WTC11 (cell line): ENCODE data around the gene CCDC112. TPM values are rescaled to one million over a fixed set of nuclear protein-coding genes. Genes with fewer than 3 reads are reported as not detected.

Experiments used
- ATF1 ChIP-seq: sonication (generic); formaldehyde crosslinking; IDR thresholded peaks from 2 replicates; pipeline ENCODE4 v1.8.1; 2023; ENCODE audit warnings: mild to moderate bottlenecking, moderate library complexity, missing genetic modification reagents
- CBFB ChIP-seq: sonication (generic); formaldehyde crosslinking; IDR thresholded peaks from 2 replicates; pipeline ENCODE4 v1.8.1; 2022; ENCODE audit warnings: mild to moderate bottlenecking, low read depth, missing genetic modification reagents
- CREM ChIP-seq: sonication (generic); formaldehyde crosslinking; IDR thresholded peaks from 2 replicates; pipeline ENCODE4 v1.8.1; 2022; ENCODE audit warnings: mild to moderate bottlenecking, missing genetic modification reagents, moderate library complexity
- E2F4 ChIP-seq: sonication (generic); formaldehyde crosslinking; IDR thresholded peaks from 2 replicates; pipeline ENCODE4 v1.8.1; 2022; ENCODE audit warnings: low read depth, mild to moderate bottlenecking, moderate library complexity, missing genetic modification reagents, borderline replicate concordance
- FOXJ3 ChIP-seq: sonication (generic); formaldehyde crosslinking; IDR thresholded peaks from 2 replicates; pipeline ENCODE4 v1.9.0; 2021; ENCODE audit warnings: missing genetic modification reagents, mild to moderate bottlenecking, borderline replicate concordance
- FOXK1 ChIP-seq: sonication (generic); formaldehyde crosslinking; IDR thresholded peaks from 2 replicates; pipeline ENCODE4 v1.8.0; 2022; ENCODE audit warnings: mild to moderate bottlenecking, moderate library complexity, missing genetic modification reagents
- KAT7 ChIP-seq: sonication (generic); formaldehyde crosslinking; IDR thresholded peaks from 2 replicates; pipeline ENCODE4 v1.8.1; 2023; ENCODE audit warnings: missing genetic modification reagents, mild to moderate bottlenecking, borderline replicate concordance
- MXD4 ChIP-seq: fragments of 250-450 bp; sonication (Bioruptor Pico); IDR thresholded peaks from 2 replicates; pipeline ENCODE4 v1.8.0; 2021; ENCODE audit warnings: mild to moderate bottlenecking, moderate library complexity, borderline replicate concordance
- NFYB ChIP-seq: sonication (generic); formaldehyde crosslinking; conservative IDR thresholded peaks from 2 replicates; pipeline ENCODE4 v1.8.0; 2022; ENCODE audit warnings: low read depth, missing genetic modification reagents
- TCF7 ChIP-seq: sonication (generic); formaldehyde crosslinking; IDR thresholded peaks from 2 replicates; pipeline ENCODE4 v1.8.0; 2022; ENCODE audit warnings: mild to moderate bottlenecking, low read depth, missing genetic modification reagents, moderate library complexity
- TEAD4 ChIP-seq: sonication (generic); formaldehyde crosslinking; IDR thresholded peaks from 2 replicates; pipeline ENCODE4 v1.8.0; 2022; ENCODE audit warnings: mild to moderate bottlenecking, missing genetic modification reagents
- ZNF317 ChIP-seq: sonication (generic); formaldehyde crosslinking; IDR thresholded peaks from 2 replicates; pipeline ENCODE4 v1.8.1; 2023; ENCODE audit warnings: low read depth, mild to moderate bottlenecking, moderate library complexity, missing genetic modification reagents, borderline replicate concordance
- ZNF512 ChIP-seq: sonication (generic); formaldehyde crosslinking; IDR thresholded peaks from 2 replicates; pipeline ENCODE4 v1.8.1; 2022; ENCODE audit warnings: missing genetic modification reagents, borderline replicate concordance
- total RNA-seq: library from RNA; stranded (reverse); gene quantifications from 3 replicates; pipeline ENCODE4 v1.2.3, GENCODE V29; 2021
- TF ChIP-seq, protein P1 (sequence below): sonication (generic); formaldehyde crosslinking; IDR thresholded peaks from 2 replicates; pipeline ENCODE4 v1.8.0; 2023; ENCODE audit warnings: missing genetic modification reagents, mild to moderate bottlenecking, borderline replicate concordance
- TF ChIP-seq, protein P2 (sequence below): sonication (generic); formaldehyde crosslinking; IDR thresholded peaks from 2 replicates; pipeline ENCODE4 v1.8.0; 2022; ENCODE audit warnings: missing genetic modification reagents
- TF ChIP-seq, protein P3 (sequence below): sonication (generic); formaldehyde crosslinking; IDR thresholded peaks from 2 replicates; pipeline ENCODE4 v1.8.1; 2023; ENCODE audit warnings: mild to moderate bottlenecking, missing genetic modification reagents
- TF ChIP-seq, protein P4 (sequence below): sonication (generic); formaldehyde crosslinking; IDR thresholded peaks from 2 replicates; pipeline ENCODE4 v1.8.0; 2022; ENCODE audit warnings: mild to moderate bottlenecking, missing genetic modification reagents

Gene CCDC112
- total RNA-seq, 1 experiment from 2014 or later: 12.2 TPM

DNA sequence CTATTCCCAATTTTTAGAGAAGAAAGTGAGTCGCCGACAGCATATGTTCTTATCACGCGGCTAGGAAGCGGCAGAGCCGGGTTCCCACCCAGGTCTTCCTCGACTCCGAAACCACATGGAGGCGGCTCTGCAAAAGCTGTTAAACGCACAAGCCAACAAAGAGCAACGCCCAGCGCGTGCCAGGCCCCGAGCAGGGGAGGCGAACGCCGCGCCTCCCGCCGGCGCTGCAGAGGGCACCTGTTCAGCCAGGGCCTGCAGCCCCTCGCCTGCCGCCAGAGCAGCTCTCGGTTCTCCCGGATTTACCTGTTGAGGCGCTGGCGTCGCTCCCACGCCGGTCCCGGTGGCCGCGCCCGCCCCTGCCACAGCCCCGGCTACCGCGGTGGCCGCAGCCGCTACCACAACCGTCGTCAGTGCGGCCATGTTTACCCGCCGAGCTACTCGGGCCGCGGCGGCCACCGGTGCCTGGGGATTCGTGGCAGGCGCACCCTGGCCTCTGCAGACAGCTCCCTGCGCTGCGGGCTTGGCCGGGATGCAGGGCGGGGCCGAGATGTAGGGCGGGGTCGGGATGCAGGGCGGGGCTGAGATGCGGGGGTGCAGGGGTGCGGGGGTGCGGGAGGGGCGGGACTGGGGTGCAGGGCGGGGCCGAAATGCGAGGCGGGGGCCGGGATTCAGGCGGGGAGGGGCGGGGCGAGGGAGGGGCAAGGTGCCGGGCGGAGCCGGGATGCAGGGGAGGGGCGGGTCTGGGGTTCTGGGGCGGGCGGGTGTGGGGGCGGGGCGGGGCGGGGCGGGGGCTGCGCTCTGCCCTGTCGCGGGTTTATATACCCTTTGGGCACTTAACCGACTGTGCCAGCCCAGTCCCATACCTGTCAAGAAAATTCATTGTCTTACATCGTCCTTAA, at the start of gene CCDC112 (continued):
- TF ChIP-seq FOXJ3 (CRISPR knock-in tag) (no peak), MXD4 (no peak), CREM (CRISPR knock-in tag) (no peak), ATF1 (CRISPR knock-in tag) (peak; percentile 63), CBFB (CRISPR knock-in tag) (no peak), KAT7 (CRISPR knock-in tag) (0 out of 2 replicates have a peak, but pooled peaks have one; percentile 78), ZNF317 (peak; percentile 59; the same call in 1 of the 2 replicates), ZNF512 (CRISPR knock-in tag) (peak; percentile 48; the same call in 1 of the 2 replicates), FOXK1 (CRISPR knock-in tag) (peak; percentile 93), TEAD4 (CRISPR knock-in tag) (0 out of 2 replicates have a peak, but pooled peaks have one; percentile 47), NFYB (CRISPR knock-in tag) (0 out of 2 replicates have a peak, but pooled peaks have one; percentile 19), TCF7 (CRISPR knock-in tag) (peak; percentile 71; the same call in 1 of the 2 replicates), E2F4 (CRISPR knock-in tag) (peak; percentile 50; the same call in 1 of the 2 replicates)
- TF ChIP-seq, protein P1, sequence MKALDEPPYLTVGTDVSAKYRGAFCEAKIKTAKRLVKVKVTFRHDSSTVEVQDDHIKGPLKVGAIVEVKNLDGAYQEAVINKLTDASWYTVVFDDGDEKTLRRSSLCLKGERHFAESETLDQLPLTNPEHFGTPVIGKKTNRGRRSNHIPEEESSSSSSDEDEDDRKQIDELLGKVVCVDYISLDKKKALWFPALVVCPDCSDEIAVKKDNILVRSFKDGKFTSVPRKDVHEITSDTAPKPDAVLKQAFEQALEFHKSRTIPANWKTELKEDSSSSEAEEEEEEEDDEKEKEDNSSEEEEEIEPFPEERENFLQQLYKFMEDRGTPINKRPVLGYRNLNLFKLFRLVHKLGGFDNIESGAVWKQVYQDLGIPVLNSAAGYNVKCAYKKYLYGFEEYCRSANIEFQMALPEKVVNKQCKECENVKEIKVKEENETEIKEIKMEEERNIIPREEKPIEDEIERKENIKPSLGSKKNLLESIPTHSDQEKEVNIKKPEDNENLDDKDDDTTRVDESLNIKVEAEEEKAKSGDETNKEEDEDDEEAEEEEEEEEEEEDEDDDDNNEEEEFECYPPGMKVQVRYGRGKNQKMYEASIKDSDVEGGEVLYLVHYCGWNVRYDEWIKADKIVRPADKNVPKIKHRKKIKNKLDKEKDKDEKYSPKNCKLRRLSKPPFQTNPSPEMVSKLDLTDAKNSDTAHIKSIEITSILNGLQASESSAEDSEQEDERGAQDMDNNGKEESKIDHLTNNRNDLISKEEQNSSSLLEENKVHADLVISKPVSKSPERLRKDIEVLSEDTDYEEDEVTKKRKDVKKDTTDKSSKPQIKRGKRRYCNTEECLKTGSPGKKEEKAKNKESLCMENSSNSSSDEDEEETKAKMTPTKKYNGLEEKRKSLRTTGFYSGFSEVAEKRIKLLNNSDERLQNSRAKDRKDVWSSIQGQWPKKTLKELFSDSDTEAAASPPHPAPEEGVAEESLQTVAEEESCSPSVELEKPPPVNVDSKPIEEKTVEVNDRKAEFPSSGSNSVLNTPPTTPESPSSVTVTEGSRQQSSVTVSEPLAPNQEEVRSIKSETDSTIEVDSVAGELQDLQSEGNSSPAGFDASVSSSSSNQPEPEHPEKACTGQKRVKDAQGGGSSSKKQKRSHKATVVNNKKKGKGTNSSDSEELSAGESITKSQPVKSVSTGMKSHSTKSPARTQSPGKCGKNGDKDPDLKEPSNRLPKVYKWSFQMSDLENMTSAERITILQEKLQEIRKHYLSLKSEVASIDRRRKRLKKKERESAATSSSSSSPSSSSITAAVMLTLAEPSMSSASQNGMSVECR (CRISPR knock-in tag): peak; percentile 91
- TF ChIP-seq, protein P2, sequence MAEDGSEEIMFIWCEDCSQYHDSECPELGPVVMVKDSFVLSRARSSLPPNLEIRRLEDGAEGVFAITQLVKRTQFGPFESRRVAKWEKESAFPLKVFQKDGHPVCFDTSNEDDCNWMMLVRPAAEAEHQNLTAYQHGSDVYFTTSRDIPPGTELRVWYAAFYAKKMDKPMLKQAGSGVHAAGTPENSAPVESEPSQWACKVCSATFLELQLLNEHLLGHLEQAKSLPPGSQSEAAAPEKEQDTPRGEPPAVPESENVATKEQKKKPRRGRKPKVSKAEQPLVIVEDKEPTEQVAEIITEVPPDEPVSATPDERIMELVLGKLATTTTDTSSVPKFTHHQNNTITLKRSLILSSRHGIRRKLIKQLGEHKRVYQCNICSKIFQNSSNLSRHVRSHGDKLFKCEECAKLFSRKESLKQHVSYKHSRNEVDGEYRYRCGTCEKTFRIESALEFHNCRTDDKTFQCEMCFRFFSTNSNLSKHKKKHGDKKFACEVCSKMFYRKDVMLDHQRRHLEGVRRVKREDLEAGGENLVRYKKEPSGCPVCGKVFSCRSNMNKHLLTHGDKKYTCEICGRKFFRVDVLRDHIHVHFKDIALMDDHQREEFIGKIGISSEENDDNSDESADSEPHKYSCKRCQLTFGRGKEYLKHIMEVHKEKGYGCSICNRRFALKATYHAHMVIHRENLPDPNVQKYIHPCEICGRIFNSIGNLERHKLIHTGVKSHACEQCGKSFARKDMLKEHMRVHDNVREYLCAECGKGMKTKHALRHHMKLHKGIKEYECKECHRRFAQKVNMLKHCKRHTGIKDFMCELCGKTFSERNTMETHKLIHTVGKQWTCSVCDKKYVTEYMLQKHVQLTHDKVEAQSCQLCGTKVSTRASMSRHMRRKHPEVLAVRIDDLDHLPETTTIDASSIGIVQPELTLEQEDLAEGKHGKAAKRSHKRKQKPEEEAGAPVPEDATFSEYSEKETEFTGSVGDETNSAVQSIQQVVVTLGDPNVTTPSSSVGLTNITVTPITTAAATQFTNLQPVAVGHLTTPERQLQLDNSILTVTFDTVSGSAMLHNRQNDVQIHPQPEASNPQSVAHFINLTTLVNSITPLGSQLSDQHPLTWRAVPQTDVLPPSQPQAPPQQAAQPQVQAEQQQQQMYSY (CRISPR knock-in tag): peak; percentile 41; the same call in 1 of the 2 replicates
- TF ChIP-seq, protein P3, sequence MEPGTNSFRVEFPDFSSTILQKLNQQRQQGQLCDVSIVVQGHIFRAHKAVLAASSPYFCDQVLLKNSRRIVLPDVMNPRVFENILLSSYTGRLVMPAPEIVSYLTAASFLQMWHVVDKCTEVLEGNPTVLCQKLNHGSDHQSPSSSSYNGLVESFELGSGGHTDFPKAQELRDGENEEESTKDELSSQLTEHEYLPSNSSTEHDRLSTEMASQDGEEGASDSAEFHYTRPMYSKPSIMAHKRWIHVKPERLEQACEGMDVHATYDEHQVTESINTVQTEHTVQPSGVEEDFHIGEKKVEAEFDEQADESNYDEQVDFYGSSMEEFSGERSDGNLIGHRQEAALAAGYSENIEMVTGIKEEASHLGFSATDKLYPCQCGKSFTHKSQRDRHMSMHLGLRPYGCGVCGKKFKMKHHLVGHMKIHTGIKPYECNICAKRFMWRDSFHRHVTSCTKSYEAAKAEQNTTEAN (CRISPR knock-in tag): peak; percentile 73; the same call in 1 of the 2 replicates
- TF ChIP-seq, protein P4, sequence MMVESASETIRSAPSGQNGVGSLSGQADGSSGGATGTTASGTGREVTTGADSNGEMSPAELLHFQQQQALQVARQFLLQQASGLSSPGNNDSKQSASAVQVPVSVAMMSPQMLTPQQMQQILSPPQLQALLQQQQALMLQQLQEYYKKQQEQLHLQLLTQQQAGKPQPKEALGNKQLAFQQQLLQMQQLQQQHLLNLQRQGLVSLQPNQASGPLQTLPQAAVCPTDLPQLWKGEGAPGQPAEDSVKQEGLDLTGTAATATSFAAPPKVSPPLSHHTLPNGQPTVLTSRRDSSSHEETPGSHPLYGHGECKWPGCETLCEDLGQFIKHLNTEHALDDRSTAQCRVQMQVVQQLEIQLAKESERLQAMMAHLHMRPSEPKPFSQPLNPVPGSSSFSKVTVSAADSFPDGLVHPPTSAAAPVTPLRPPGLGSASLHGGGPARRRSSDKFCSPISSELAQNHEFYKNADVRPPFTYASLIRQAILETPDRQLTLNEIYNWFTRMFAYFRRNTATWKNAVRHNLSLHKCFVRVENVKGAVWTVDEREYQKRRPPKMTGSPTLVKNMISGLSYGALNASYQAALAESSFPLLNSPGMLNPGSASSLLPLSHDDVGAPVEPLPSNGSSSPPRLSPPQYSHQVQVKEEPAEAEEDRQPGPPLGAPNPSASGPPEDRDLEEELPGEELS: peak; percentile 84
